Measurements from ENCODE around the gene VGF.

Gene VGF

GRCh38 chr7:101165958-101166647 lies 734 bp upstream of the VGF start:
- DNase-seq (ENCODE audit: low read depth): no peak
- no peak for TF ChIP-seq CTCF (IDR thresholded peaks at IDR 0.05; ENCODE audit: low read depth, low read length, missing control alignments)
- H3K4me3 ChIP-seq (ENCODE audit: low read depth, low read length): no peak overlapping the region; the same call in 1 of the 2 replicates

- H3K4me3 ChIP-seq (ENCODE audit: low read depth, low read length): peak overlapping the region; percentile 50
- no peak for DNase-seq (ENCODE audit: low read depth)
- TF ChIP-seq CTCF (IDR thresholded peaks at IDR 0.05; ENCODE audit: low read depth, low read length, missing control alignments): no peak
Measured at GRCh38 chr7:101164071-101164840, 1.1 kb downstream of the VGF start.

- DNase-seq (ENCODE audit: low read depth): no peak
- no peak for TF ChIP-seq CTCF (IDR thresholded peaks at IDR 0.05; ENCODE audit: low read depth, low read length, missing control alignments)
- H3K4me3 ChIP-seq (ENCODE audit: low read depth, low read length): peak overlapping the region; percentile 50
Measured at GRCh38 chr7:101163279-101164070, 1.9 kb downstream of the VGF start.

GRCh38 chr7:101162551-101163278 lies 2.7 kb downstream of the VGF start:
- no peak for TF ChIP-seq CTCF (IDR thresholded peaks at IDR 0.05; ENCODE audit: low read depth, low read length, missing control alignments)
- peak overlapping the region; percentile 45 for H3K4me3 ChIP-seq (ENCODE audit: low read depth, low read length)
- DNase-seq (ENCODE audit: low read depth): no peak

- no peak for TF ChIP-seq CTCF (IDR thresholded peaks at IDR 0.05; ENCODE audit: low read depth, low read length, missing control alignments)
- no peak overlapping the region for H3K4me3 ChIP-seq (ENCODE audit: low read depth, low read length)
Measured at GRCh38 chr7:101161692-101162471, 3.5 kb downstream of the VGF start.

GRCh38 chr7:101160910-101161309 lies 4.5 kb downstream of the VGF start:
- no peak for TF ChIP-seq CTCF (IDR thresholded peaks at IDR 0.05; ENCODE audit: low read depth, low read length, missing control alignments)
- DNase-seq (ENCODE audit: low read depth): no peak
- H3K4me3 ChIP-seq (ENCODE audit: low read depth, low read length): no peak overlapping the region

More at GRCh38 chr7:101161692-101162471, 3.5 kb downstream of the VGF start:
- no peak for DNase-seq (ENCODE audit: low read depth)

Measured in GM12864 (cell line).